ENCODE data around the gene MGST1. TPM values are rescaled to one million over a fixed set of nuclear protein-coding genes. Genes with fewer than 3 reads are reported as not detected.

Gene MGST1
- total and polyA plus RNA-seq, 9 donors, result 0.45 to 521 (median 11.8) TPM

DNA sequence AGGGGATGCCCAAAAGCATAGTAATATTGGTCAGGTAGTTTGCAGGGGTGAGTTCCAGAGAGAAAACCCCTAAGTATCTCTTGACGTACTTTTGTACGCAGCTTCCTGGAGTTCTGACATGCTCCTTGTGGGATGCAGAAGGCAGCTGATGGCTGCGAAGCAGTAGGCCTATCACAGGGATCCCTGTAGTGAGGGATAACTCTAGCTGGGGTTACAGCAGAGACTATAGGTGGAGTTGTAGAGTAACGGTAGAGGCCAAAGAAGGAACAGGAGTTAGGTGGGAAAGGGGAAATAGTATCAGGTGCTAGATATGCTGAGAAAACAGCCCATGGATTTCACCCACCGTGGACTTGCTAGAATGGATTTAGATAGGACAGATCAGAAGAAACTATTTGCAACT lies 37.3 kb downstream of the MGST1 start:
- no peak for DNase-seq
- intact Hi-C loops (cut with DNase I), result no loop called here
- WGBS, 3 donors, result 74 to 86% (median 83%) methylated on average over 5 of the region's 5 CpGs
- Histone ChIP-seq H3K4me3 (no peak overlapping the region), H3K9me3 (no peaks in the 10 kb centered on the region), H3K27ac (no peak overlapping the region), H3K36me3 (no peaks in the 10 kb centered on the region), H3K27me3 (no peaks in the 10 kb centered on the region), H3K4me1 (ENCODE audit: insufficient read depth) (no peaks in the 10 kb centered on the region)
- TF ChIP-seq POLR2A (IDR thresholded peaks at IDR 0.05) (no peak), CTCF (IDR thresholded peaks at IDR 0.05) (no peak), EP300 (IDR thresholded peaks at IDR 0.05) (no peak)

DNA sequence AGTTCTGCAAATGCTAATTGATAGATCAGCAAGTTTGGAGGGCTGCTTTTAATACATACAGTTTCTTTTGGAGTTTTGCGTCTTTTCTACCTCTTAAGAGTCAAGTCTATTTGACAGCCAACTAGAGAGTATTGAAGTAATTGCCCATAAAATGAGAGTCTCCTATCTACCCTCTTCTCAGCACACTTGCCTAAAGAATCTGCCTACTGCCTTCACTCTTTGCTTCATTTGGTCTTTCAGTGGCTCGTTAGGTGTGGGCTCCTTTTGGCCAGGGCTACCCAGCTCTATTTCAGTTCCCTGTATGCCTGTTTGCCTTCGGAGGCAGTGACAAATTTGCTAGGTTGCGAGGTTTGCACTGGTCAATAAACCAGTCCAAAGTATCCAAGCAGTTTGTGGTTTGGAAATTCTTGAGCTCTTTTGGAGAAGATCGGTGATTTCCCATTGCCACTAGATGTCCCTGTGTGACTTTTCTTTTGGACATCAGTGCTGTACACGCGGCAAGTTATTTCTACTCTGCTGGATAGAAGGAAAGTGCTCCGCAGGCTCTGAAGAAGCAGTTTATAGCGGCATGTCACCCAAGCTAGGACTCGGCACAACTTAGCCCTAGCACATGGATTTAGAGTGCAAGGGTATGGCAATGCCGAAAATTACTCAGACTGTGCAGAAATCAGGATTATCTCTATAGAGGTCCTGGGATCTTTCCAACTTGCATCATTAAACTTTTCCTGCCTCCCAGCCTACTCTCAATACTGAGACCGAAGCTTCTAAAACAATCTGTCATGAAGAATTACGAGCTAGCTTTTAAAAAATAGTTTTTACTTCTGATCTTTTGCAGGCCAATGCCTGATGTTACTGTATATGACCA lies 38.6 kb downstream of the MGST1 start:
- H3K4me3 ChIP-seq, result no peak overlapping the region
- intact Hi-C loops (cut with DNase I), result no loop called here

GRCh38 chr12:16387919-16388318 lies 40.5 kb downstream of the MGST1 start:
- TF ChIP-seq CTCF (IDR thresholded peaks at IDR 0.05) (no peak), EP300 (IDR thresholded peaks at IDR 0.05) (no peak), POLR2A (IDR thresholded peaks at IDR 0.05) (no peak)
- no peaks in the 10 kb centered on the region for H3K36me3 ChIP-seq
- no peak overlapping the region for H3K27ac ChIP-seq
- DNase-seq, result no peak
- intact Hi-C loops (cut with DNase I), result no loop called here
- WGBS, 3 donors, result 47 to 79% (median 73%) methylated on average over 2 of the region's 2 CpGs
- H3K27me3 ChIP-seq, result no peaks in the 10 kb centered on the region
- H3K4me1 ChIP-seq (ENCODE audit: insufficient read depth), result no peaks in the 10 kb centered on the region
- no peak overlapping the region for H3K4me3 ChIP-seq
- no peaks in the 10 kb centered on the region for H3K9me3 ChIP-seq

More for the DNA sequence above, 38.6 kb downstream of the MGST1 start:
- Histone ChIP-seq H3K27me3 (no peaks in the 10 kb centered on the region), H3K9me3 (no peaks in the 10 kb centered on the region), H3K4me1 (ENCODE audit: insufficient read depth) (no peaks in the 10 kb centered on the region), H3K36me3 (no peaks in the 10 kb centered on the region), H3K27ac (no peak overlapping the region)
- peak in 1 of 5 donors; percentile 16 for DNase-seq
- TF ChIP-seq CTCF (IDR thresholded peaks at IDR 0.05), result no peak
- TF ChIP-seq EP300 (IDR thresholded peaks at IDR 0.05), result no peak
- TF ChIP-seq POLR2A (IDR thresholded peaks at IDR 0.05), result no peak
- WGBS, 3 donors, result 15 to 24% (median 21%) methylated on average over 13 of the region's 13 CpGs

GRCh38 chr12:16389594-16389993 lies 42.1 kb downstream of the MGST1 start:
- Histone ChIP-seq H3K36me3 (no peaks in the 10 kb centered on the region), H3K9me3 (no peaks in the 10 kb centered on the region), H3K4me3 (no peak overlapping the region), H3K27ac (no peak overlapping the region), H3K4me1 (ENCODE audit: insufficient read depth) (no peaks in the 10 kb centered on the region), H3K27me3 (no peaks in the 10 kb centered on the region)
- intact Hi-C loops (cut with DNase I), result no loop called here
- TF ChIP-seq EP300 (IDR thresholded peaks at IDR 0.05), result no peak
- TF ChIP-seq POLR2A (IDR thresholded peaks at IDR 0.05), result no peak
- no peak for TF ChIP-seq CTCF (IDR thresholded peaks at IDR 0.05)
- 64 to 72% (median 71%) methylated on average over 4 of the region's 4 CpGs for WGBS, 3 donors
- DNase-seq, result no peak

All from ovary (tissue), 9 donors.